Measurements from ENCODE around the gene HSD11B2. TPM values are rescaled to one million over a fixed set of nuclear protein-coding genes. Genes with fewer than 3 reads are reported as not detected.

Gene HSD11B2
- total RNA-seq, 2 experiments from 2014 or later = not detected

DNA sequence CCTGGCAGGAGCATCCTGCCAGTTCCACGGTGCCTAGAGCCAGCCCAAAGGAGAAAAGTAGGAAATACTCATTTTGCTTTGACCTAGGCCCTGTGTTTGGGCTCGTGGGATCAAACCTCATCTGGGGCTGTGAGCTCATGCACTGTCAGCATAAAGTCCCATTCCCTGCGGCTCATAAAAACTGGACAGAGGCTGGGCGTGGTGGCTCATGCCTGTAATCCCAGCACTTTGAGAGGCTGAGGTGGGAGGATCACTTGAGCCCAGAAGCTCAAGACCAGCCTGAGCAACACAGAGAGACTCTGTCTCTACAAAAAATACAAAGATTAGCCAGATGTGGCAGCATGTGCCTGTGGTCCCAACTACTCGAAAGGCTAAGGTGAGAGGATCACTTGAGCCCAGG is 32.1 kb downstream of the HSD11B2 start:
- Histone ChIP-seq H3K9me3 (ENCODE audit: low read length) (no peaks in the 10 kb centered on the region), H2AFZ (ENCODE audit: low read length) (no peak overlapping the region), H3K9me2 (ENCODE audit: insufficient read depth, low read length) (no peaks in the 10 kb centered on the region), H3K79me2 (ENCODE audit: insufficient read depth, low read depth, low read length) (no peaks in the 10 kb centered on the region), H3K4me2 (ENCODE audit: low read length) (no peak overlapping the region), H3K4me1 (ENCODE audit: insufficient read depth, low read length, poor library complexity, severe bottlenecking) (peaks cover 4% of the 10 kb centered on the region), H4K20me1 (ENCODE audit: insufficient read depth, low read length) (no peaks in the 10 kb centered on the region; the same call in 1 of the 2 replicates), H3K27ac (ENCODE audit: low read depth, low read length, poor library complexity, severe bottlenecking) (no peak overlapping the region), H3K4me3 (ENCODE audit: low read depth, low read length, poor library complexity, severe bottlenecking) (no peak overlapping the region), H3K36me3 (ENCODE audit: insufficient read depth, low read length) (no peaks in the 10 kb centered on the region)
- intact Hi-C loops (cut with micrococcal nuclease; ENCODE audit: unreplicated experiment) = no loop called here
- ChIA-PET CTCF (ENCODE audit: unreplicated experiment) (interaction anchor here (0.6 kb wide), 1 partner anchor 318 kb away, joined by 3 read pairs; no protein-coding TSS in a partner anchor), POLR2A (no interaction called here)
- BruUV-seq (replicated peaks) = no TSS peak
- DNase-seq (ENCODE audit: low spot score) = no peak
- TF ChIP-seq, protein P1, sequence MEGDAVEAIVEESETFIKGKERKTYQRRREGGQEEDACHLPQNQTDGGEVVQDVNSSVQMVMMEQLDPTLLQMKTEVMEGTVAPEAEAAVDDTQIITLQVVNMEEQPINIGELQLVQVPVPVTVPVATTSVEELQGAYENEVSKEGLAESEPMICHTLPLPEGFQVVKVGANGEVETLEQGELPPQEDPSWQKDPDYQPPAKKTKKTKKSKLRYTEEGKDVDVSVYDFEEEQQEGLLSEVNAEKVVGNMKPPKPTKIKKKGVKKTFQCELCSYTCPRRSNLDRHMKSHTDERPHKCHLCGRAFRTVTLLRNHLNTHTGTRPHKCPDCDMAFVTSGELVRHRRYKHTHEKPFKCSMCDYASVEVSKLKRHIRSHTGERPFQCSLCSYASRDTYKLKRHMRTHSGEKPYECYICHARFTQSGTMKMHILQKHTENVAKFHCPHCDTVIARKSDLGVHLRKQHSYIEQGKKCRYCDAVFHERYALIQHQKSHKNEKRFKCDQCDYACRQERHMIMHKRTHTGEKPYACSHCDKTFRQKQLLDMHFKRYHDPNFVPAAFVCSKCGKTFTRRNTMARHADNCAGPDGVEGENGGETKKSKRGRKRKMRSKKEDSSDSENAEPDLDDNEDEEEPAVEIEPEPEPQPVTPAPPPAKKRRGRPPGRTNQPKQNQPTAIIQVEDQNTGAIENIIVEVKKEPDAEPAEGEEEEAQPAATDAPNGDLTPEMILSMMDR (conservative IDR thresholded peaks at IDR 0.05; ENCODE audit: low read length) = no peak
- TF ChIP-seq EZH2phosphoT487 (IDR thresholded peaks at IDR 0.05; ENCODE audit: borderline replicate concordance, low read depth, low read length) = no peak

DNA sequence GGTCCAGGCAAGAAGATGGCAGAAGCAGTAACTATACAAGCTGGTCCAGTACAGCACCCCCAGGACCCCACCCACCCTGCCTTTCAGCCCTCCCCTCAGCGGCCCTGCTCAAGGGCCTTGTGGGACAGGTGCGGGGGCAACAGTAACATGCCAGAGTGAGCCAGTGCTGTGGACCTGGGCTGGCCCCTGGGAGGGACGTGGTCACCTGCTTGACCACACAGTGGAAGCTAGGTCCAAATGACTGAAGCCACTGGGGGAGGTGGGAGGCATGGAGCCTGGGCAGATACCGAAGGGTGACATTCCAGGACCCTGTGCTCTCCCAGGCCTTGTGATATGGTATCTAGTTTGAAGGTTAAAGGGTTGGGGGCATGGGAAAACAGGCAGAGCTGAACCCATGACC is 32.8 kb downstream of the HSD11B2 start:
- H4K20me1 ChIP-seq (ENCODE audit: insufficient read depth, low read length) = no peaks in the 10 kb centered on the region; the same call in 1 of the 2 replicates
- H3K4me1 ChIP-seq (ENCODE audit: insufficient read depth, low read length, poor library complexity, severe bottlenecking) = peaks cover 8% of the 10 kb centered on the region
- H3K9me3 ChIP-seq (ENCODE audit: low read length) = no peaks in the 10 kb centered on the region
- H3K4me3 ChIP-seq (ENCODE audit: low read depth, low read length, poor library complexity, severe bottlenecking) = no peak overlapping the region
- no TSS peak for BruUV-seq (replicated peaks)
- TF ChIP-seq, protein P1 (conservative IDR thresholded peaks at IDR 0.05; ENCODE audit: low read length) = no peak
- no peak for TF ChIP-seq EZH2phosphoT487 (IDR thresholded peaks at IDR 0.05; ENCODE audit: borderline replicate concordance, low read depth, low read length)
- H3K79me2 ChIP-seq (ENCODE audit: insufficient read depth, low read depth, low read length) = no peaks in the 10 kb centered on the region
- no peak for DNase-seq (ENCODE audit: low spot score)
- CTCF ChIA-PET (ENCODE audit: unreplicated experiment) = interaction anchor here (0.7 kb wide), 1 partner anchor 210 kb away, joined by 4 read pairs; no protein-coding TSS in a partner anchor
- H2AFZ ChIP-seq (ENCODE audit: low read length) = no peak overlapping the region
- H3K4me2 ChIP-seq (ENCODE audit: low read length) = no peak overlapping the region
- no peaks in the 10 kb centered on the region for H3K9me2 ChIP-seq (ENCODE audit: insufficient read depth, low read length)
- H3K36me3 ChIP-seq (ENCODE audit: insufficient read depth, low read length) = no peaks in the 10 kb centered on the region
- POLR2A ChIA-PET = no interaction called here
- intact Hi-C loops (cut with micrococcal nuclease; ENCODE audit: unreplicated experiment) = no loop called here
- H3K27ac ChIP-seq (ENCODE audit: low read depth, low read length, poor library complexity, severe bottlenecking) = no peak overlapping the region

DNA sequence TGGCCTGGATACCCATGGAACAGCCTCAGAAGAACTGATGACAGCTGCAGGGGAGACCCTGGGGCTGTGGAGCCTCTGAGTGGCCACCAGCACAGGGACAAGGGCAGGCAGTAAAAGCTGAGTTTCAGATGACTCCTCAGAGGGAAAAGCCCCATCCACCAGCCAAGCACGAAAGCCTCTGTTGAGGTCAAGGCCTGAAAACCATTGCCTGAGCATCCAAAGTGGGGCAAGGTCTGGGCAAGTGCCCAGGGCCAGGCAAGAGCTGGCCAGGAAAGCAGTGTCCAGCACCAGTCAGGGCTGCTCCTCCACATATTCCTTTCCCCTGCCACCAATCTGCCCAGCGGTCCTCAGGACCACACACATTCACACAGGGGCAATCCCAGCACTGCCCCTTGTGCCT is 33.6 kb downstream of the HSD11B2 start:
- POLR2A ChIA-PET = no interaction called here
- TF ChIP-seq, protein P1 (conservative IDR thresholded peaks at IDR 0.05; ENCODE audit: low read length) = no peak
- no peak for TF ChIP-seq EZH2phosphoT487 (IDR thresholded peaks at IDR 0.05; ENCODE audit: borderline replicate concordance, low read depth, low read length)
- Histone ChIP-seq H3K9me3 (ENCODE audit: low read length) (no peaks in the 10 kb centered on the region), H3K79me2 (ENCODE audit: insufficient read depth, low read depth, low read length) (no peaks in the 10 kb centered on the region), H3K4me3 (ENCODE audit: low read depth, low read length, poor library complexity, severe bottlenecking) (no peak overlapping the region), H2AFZ (ENCODE audit: low read length) (no peak overlapping the region), H3K36me3 (ENCODE audit: insufficient read depth, low read length) (no peaks in the 10 kb centered on the region), H3K9me2 (ENCODE audit: insufficient read depth, low read length) (no peaks in the 10 kb centered on the region), H3K4me1 (ENCODE audit: insufficient read depth, low read length, poor library complexity, severe bottlenecking) (peaks cover 10% of the 10 kb centered on the region), H3K27ac (ENCODE audit: low read depth, low read length, poor library complexity, severe bottlenecking) (no peak overlapping the region), H3K4me2 (ENCODE audit: low read length) (no peak overlapping the region), H4K20me1 (ENCODE audit: insufficient read depth, low read length) (no peaks in the 10 kb centered on the region; the same call in 1 of the 2 replicates)
- BruUV-seq (replicated peaks) = no TSS peak
- CTCF ChIA-PET (ENCODE audit: unreplicated experiment) = no interaction called here
- DNase-seq (ENCODE audit: low spot score) = no peak
- intact Hi-C loops (cut with micrococcal nuclease; ENCODE audit: unreplicated experiment) = no loop called here

All from OCI-LY7 (cell line).